IPS-15b (cell line): ENCODE measurements around the gene RBP3.

Source experiments
- H3K27me3 ChIP-seq: one replicate; pipeline ENCODE4 v1.6.1; 2013; ENCODE audit warnings: low read length; ENCODE audit not compliant: control insufficient read depth, insufficient read depth
- H3K36me3 ChIP-seq: one replicate; pipeline ENCODE4 v1.6.1; 2013; ENCODE audit warnings: low read length; ENCODE audit not compliant: control insufficient read depth, insufficient read depth
- H3K4me1 ChIP-seq: one replicate; pipeline ENCODE4 v1.6.1; 2013; ENCODE audit warnings: mild to moderate bottlenecking, low read length; ENCODE audit not compliant: control insufficient read depth, insufficient read depth
- H3K4me3 ChIP-seq: one replicate; pipeline ENCODE4 v1.5.1; 2013; ENCODE audit warnings: low read depth, low read length
- H3K9ac ChIP-seq: one replicate; pipeline ENCODE4 v1.6.1; 2013; ENCODE audit warnings: low read depth, mild to moderate bottlenecking, low read length
- H3K9me3 ChIP-seq: one replicate; pipeline ENCODE4 v1.6.1; 2013; ENCODE audit warnings: mild to moderate bottlenecking, low read length; ENCODE audit not compliant: control insufficient read depth, insufficient read depth

Gene RBP3

DNA sequence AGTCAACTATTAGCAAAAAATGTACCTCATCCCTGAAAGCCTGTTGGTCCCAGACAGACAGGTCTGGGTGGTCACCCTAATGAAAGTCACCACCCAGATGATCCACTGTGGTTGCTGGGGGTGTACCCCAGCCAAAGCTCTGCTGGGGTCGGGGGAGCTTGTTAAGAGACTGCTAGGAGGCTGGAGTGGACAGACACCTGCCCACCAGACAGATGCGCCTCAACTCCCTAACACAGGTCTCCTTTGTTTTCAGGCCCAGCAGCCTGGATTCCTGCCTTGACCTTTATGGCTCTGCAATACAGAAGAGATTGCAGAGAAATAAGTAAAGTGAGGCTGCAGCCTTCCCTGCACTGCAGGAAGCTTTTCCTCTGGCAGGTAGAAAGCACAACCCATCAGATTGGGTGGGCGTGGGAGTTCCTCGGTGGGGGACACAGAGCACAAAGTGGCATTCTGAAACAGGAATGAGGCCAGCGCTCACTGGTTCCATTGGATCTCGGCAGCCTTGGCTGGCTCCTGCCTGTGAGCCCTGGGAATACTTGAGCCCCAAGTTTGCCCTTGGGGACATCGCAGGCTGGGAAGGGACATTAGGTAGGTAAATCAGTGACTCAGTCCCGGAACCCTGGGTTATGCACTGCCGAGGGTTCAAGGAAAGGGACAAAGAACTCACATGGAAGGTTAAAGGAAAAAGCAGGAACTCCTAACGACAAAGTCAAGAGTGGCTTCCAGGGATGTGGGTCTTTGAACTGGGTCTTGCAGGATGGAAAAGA is 53.9 kb downstream of the RBP3 start:
- Histone ChIP-seq H3K9me3 (no peaks in the 10 kb centered on the region), H3K4me1 (peaks cover 15% of the 10 kb centered on the region), H3K9ac (no peak overlapping the region), H3K36me3 (no peaks in the 10 kb centered on the region), H3K27me3 (no peaks in the 10 kb centered on the region), H3K4me3 (no peak overlapping the region)

DNA sequence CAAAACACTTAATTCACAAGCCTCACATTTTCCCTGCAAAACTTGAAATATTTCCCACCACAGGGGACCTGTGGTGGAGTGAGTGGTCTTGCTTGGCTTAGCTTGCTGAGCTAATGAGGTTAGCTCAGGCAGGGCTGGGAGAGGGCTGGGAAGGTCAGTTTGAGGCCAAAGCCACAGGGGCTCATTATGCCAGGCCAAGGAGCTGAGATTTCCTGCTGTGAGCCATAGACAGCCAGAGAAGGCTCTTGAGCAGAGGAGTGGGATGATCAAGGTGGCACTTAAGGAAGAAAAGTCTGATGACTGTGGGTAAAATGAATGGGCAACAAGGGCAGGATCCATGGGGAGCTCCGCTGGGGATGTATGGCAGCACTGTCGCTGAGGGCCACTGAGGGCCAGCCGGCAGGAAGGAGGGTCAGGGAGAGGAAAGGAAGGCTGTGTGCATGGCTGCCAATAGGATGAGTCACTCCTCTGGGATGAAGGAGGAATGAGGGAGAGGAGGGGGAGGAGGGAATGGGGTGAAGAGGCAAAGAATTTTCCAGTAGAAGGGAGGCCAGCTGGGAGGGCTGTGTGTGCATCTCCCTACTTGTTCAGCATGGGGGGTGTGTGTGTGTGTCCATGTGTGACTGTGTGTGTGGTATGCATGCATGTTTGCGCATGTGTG is 54.6 kb downstream of the RBP3 start:
- Histone ChIP-seq H3K4me3 (no peak overlapping the region), H3K4me1 (peaks cover 15% of the 10 kb centered on the region), H3K9me3 (no peaks in the 10 kb centered on the region), H3K9ac (no peak overlapping the region), H3K27me3 (no peaks in the 10 kb centered on the region), H3K36me3 (no peaks in the 10 kb centered on the region)

DNA sequence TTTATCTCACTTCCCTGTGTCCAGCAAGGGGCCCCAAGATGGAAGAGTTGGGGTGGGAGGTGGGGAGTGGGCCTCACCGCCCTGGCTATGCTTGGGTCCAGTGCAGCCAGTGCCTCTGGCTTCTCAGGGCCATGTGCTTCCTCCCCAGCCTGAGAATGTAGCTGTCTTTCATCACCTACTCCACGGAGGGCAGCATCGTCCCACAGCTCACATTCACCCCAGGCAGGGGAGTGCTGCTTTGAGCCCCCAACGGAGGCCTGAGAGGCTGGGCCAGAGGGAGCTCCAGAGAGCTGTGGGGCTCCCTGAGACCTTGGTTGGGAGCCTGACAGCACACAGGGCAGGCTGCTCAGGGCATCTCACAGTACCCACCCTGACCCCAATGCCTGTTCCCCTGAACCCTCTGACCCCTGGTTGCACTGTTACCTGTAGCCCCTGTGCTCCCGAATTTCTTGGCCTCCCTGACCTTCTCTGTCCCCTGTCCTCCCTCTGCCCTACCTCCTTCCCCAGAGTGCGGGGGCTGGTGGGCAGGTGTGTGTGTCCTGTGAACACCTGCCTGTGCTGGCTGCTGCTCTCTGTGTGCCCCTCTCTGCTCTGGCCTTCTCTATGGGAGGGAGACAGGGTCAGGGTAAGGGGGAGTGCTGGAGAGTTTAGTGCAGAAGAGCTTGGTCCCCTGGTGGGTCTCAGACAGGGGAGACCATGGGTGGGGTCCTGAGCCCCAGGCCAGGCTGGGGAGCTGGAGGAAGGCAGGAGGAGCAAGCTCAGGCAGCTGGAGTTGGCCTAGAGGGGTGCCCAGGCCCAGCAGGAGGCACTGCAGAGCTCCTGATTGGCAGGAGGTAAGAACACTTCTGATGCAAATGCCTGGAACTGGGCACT is 55.5 kb downstream of the RBP3 start:
- Histone ChIP-seq H3K9ac (no peak overlapping the region), H3K9me3 (no peaks in the 10 kb centered on the region), H3K4me3 (no peak overlapping the region), H3K36me3 (no peaks in the 10 kb centered on the region), H3K27me3 (no peaks in the 10 kb centered on the region), H3K4me1 (peaks cover 15% of the 10 kb centered on the region)

DNA sequence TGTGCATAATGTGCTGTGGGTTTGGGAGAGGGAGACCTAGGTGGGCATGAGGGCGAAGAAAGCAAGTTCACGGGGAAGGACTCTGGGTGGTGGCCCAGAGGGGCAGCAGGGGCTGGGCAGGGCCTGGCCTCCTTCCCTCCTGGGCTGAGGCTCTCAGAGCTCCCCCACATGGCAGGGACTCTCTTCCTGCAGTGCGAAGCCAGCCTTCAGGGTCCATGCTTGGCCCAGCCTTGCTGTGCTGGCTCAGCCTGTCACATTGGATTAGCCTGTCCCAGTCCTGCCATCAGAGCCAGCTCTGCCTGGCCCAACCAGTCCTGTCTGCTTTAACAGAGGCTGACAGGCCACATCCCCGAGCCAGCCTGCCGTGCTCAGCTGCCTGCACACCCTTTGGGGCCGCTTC is 56.3 kb downstream of the RBP3 start:
- no peak overlapping the region for H3K9ac ChIP-seq
- H3K9me3 ChIP-seq, result no peaks in the 10 kb centered on the region
- H3K36me3 ChIP-seq, result no peaks in the 10 kb centered on the region
- H3K4me1 ChIP-seq, result peaks cover 15% of the 10 kb centered on the region
- no peak overlapping the region for H3K4me3 ChIP-seq
- H3K27me3 ChIP-seq, result no peaks in the 10 kb centered on the region

DNA sequence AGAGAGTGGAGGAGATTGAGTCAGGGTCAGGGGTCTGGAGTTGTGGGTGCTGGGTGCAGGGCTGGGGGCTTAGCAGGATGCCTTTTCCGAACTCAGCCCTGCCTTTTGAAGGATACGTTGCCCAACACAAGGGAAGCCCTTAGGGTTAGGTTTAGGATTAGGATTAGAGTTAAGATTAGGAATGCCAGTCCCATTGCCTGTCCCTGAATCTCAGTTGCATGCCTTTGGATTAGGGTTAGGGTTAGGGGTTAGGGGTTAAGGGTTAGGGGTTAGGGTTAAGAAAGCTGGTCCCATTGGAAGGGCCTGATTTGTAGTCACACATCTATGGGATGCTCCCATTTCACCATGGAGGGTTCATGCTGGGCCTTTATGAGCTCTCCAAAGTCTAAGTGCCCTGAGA is 56.8 kb downstream of the RBP3 start:
- Histone ChIP-seq H3K27me3 (no peaks in the 10 kb centered on the region), H3K9ac (no peak overlapping the region), H3K4me3 (no peak overlapping the region), H3K4me1 (peaks cover 15% of the 10 kb centered on the region), H3K9me3 (no peaks in the 10 kb centered on the region), H3K36me3 (no peaks in the 10 kb centered on the region)

DNA sequence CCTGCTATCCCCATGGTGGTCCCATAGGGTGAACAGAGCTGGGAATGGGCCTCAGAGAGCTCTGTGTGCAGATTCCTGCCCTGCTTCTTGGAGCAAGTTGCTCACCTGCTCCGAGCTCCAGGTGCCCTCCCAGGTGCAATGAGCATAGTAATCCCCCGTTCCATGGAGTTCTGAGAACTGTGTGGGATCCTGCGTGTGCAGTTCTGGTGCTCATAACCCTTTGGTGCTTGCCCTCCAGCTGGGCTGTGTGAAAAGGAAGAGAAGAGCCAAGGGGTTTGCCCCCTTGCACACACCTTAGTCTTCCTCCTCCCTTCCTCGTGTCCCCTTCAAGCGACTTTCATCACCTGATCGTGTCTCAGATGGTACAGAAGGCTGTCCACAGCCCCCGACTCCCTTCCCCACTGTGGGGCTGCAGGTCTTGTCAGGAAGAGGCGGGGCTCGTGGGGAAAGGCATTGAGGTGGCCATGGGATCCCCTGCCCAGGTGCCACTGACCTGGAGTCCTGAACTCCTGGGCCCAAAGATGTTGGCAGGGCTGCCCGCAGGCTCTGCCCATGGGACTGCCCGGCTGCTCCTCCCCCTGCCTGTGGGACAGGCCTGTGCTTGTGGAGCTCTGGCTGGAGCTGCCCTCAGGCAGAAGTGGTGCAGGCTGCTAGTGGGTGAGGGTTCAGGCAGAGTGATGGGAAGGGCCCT is 57.8 kb downstream of the RBP3 start:
- no peaks in the 10 kb centered on the region for H3K36me3 ChIP-seq
- H3K4me1 ChIP-seq, result peaks cover 15% of the 10 kb centered on the region
- H3K9me3 ChIP-seq, result no peaks in the 10 kb centered on the region
- no peak overlapping the region for H3K4me3 ChIP-seq
- no peak overlapping the region for H3K9ac ChIP-seq
- H3K27me3 ChIP-seq, result no peaks in the 10 kb centered on the region

DNA sequence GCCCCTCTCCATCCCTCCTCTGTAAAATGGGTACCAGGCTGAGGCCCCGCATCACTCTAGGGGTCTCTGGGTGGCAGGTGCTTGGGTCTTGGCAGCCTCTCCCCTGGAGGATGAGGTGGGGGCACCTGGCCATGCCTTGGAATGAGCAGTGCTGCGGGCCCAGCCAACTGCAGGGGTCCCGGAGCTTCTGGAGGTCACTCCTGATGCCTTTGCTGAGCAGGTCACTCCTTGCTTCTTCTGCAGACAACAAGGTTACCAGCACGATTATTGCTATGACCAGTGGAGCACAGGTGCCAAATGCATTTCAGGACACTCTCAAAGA is 58.3 kb downstream of the RBP3 start:
- no peaks in the 10 kb centered on the region for H3K27me3 ChIP-seq

DNA sequence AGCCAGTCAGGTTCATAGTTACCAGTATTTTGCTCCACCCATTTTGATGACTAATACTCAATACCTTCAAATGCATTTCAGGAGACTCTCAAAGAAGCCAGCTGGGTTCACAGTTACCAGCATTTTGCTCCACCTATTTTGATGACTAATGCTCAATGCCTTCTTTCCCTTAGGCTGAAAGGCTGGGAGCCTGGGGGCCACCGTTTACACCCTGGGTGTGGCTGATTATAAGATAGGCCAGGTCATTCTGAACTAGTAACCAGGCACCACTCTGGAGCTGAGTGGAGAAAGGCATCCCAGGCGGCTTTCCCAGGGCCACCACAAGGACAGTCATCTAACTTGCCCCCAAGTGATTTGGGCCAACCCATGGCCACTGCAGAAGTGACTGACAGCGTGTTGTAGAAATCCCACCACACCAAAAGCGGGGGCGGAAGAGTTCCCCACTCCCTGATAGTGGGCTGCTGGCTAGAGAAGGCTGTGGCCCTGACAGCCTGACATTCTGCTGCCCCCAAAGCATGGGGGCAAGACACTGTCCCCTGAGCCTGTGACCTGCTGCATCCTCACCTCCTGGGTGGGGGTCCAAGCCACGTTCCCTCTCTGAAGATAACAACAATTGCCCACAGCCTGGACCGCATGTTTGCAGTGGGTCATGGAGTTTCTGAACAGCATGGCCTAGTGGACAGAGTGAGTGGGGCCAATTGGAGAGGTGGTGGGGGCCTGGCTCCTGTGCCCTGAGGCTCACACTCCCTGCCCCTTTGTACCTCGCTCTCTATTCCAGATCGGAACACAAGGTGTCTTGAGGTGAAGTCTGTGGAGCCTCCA is 58.9 kb downstream of the RBP3 start:
- Histone ChIP-seq H3K4me3 (no peak overlapping the region), H3K9me3 (no peaks in the 10 kb centered on the region), H3K9ac (no peak overlapping the region), H3K36me3 (no peaks in the 10 kb centered on the region), H3K27me3 (no peaks in the 10 kb centered on the region), H3K4me1 (peaks cover 13% of the 10 kb centered on the region)

More for the DNA sequence above, 58.3 kb downstream of the RBP3 start:
- no peaks in the 10 kb centered on the region for H3K36me3 ChIP-seq
- H3K4me3 ChIP-seq, result no peak overlapping the region
- no peak overlapping the region for H3K9ac ChIP-seq
- peaks cover 15% of the 10 kb centered on the region for H3K4me1 ChIP-seq
- H3K9me3 ChIP-seq, result no peaks in the 10 kb centered on the region
